ENCODE results near the gene PDCL2.

GRCh38 chr4:55528491-55528890 lies 63.6 kb downstream of the PDCL2 start:
- no peak for TF ChIP-seq CTCF (IDR thresholded peaks at IDR 0.05; ENCODE audit: poor library complexity, severe bottlenecking)
- TF ChIP-seq EZH2 (IDR thresholded peaks at IDR 0.05; ENCODE audit: borderline replicate concordance, insufficient read depth, low read length, poor library complexity, severe bottlenecking) = no peak
- TF ChIP-seq POLR2AphosphoS5 (IDR thresholded peaks at IDR 0.05) = no peak
- no peak for TF ChIP-seq TAF1 (IDR thresholded peaks at IDR 0.05; ENCODE audit: low read depth)
- no peak for TF ChIP-seq EP300 (conservative IDR thresholded peaks at IDR 0.05; ENCODE audit: poor library complexity, severe bottlenecking)
- no peak for TF ChIP-seq MXI1 (conservative IDR thresholded peaks at IDR 0.05; ENCODE audit: poor library complexity, severe bottlenecking)
- no peak for TF ChIP-seq REST (IDR thresholded peaks at IDR 0.05; ENCODE audit: borderline replicate concordance)

Measured in neural cell (in vitro differentiated cells).